Adrenal gland (tissue), 12 donors: ENCODE data around the gene CDK14. TPM values are rescaled to one million over a fixed set of nuclear protein-coding genes. Genes with fewer than 3 reads are reported as not detected.

ENCODE experiments used
- DNase-seq, 7 donors: peaks; one replicate each; pipeline ENCODE4 v3.0.0-alpha.2; 2019 to 2020
- H3K27ac ChIP-seq, 5 donors: fragments of 200-600 bp; sonication (generic) in 4 of 5; 1 replicate in 3 of 5; 2 replicates in 2 of 5; pipeline versions ENCODE4 v1.5.1 to v1.8.0; 2016 to 2020; ENCODE audit warnings: mild to moderate bottlenecking in 1 of 5
- H3K27me3 ChIP-seq: fragments of 200-600 bp; 2 replicates; pipeline ENCODE4 v1.8.0; 2021
- H3K36me3 ChIP-seq, 2 donors: fragments of 200-600 bp; replicated peaks in 1 of 2; 1 replicate in 1 of 2; 2 replicates in 1 of 2; pipeline versions ENCODE4 v1.5.1 to v1.8.0; 2018 to 2022
- H3K4me1 ChIP-seq, 2 donors: fragments of 200-600 bp; replicated peaks in 1 of 2; 1 replicate in 1 of 2; 2 replicates in 1 of 2; pipeline versions ENCODE4 v1.5.1 to v1.8.0; 2018 to 2021
- H3K4me3 ChIP-seq, 4 donors: fragments of 200-600 bp; sonication (generic) in 3 of 4; one replicate each; pipeline ENCODE4 v1.5.1; 2016 to 2018
- H3K9me3 ChIP-seq, 3 donors: fragments of 200-600 bp; sonication (generic) in 1 of 3; replicated peaks in 1 of 3; 1 replicate in 2 of 3; 2 replicates in 1 of 3; pipeline versions ENCODE4 v1.5.1 to v1.8.0; 2016 to 2021
- CTCF ChIP-seq, 6 experiments: fragments of 450-650 bp in 4 of 6; fragments of 200-600 bp in 2 of 6; sonication (generic) in 1 of 6; IDR thresholded peaks; 1 replicate in 5 of 6; 2 replicates in 1 of 6; pipeline versions ENCODE4 v1.5.1 to v1.8.0; 2016 to 2021; ENCODE audit warnings: antibody characterized with exemption in 6 of 6, mild to moderate bottlenecking in 2 of 6, moderate library complexity in 1 of 6
- POLR2A ChIP-seq, 2 donors: fragments of 450-650 bp; IDR thresholded peaks; one replicate each; pipeline ENCODE4 v1.6.1; 2017; ENCODE audit warnings: antibody characterized with exemption in 2 of 2, mild to moderate bottlenecking in 2 of 2, moderate library complexity in 1 of 2
- WGBS, 4 donors: extraction: QIAGEN DNeasy Blood & Tissue Kit in 2 of 4; methylation state at CpG; one replicate each; pipeline versions ENCODE4 v1.1.5 to v1.1.7; 2013 to 2017; 5-methylcytosine and 5-hydroxymethylcytosine counted together
- intact Hi-C, 2 donors: fragments of 100-400 bp; cut with DNase I; formaldehyde crosslinking; loops; one replicate each; pipeline versions ENCODE4 v1.14.1 to v1.15.0; 2022 to 2023
- polyA plus RNA-seq, 3 donors: library from polyadenylated mRNA; stranded (reverse); fragments of 200-250 nt in 2 of 3; fragments of 350-450 nt in 1 of 3; fragmentation: Illumina TruSeq in 1 of 3; extraction: RNeasy Lipid Tissue Mini Kit (QIAGEN cat#74804) in 1 of 3; gene quantifications; one replicate each; pipeline ENCODE4 v1.2.3, GENCODE V29; 2013 to 2014
- total RNA-seq, 9 donors: library from RNA; depleted of rRNA in 4 of 9; stranded (reverse); fragments of >200 nt in 4 of 9; fragments of 120-200 nt in 1 of 9; fragmentation: NEBNext Ultra II Directional in 1 of 9; extraction: Animal tissue kit (Norgen Biotek cat#: 25700) in 1 of 9; gene quantifications; one replicate each; pipeline versions ENCODE4 v1.1.0 to v1.2.4, GENCODE V29; 2013 to 2023
- donor health status: healthy with polysubstance abuse.
- donor health status: Bipolar disorder and iron deficiency.
- donor health status: DM: yes; HTN: yes; CAD: no.
- donor health status: DM: no; HTN: no; CAD: no.
- donor health status: DM: no; HTN: no; CAD: no.
- donor health status: DM: yes; HTN: yes; CAD: no.

The CDK14 gene
- total and polyA plus RNA-seq, 12 donors = 1.9 to 14.5 (median 7.6) TPM

- Histone ChIP-seq H3K27ac (no peak overlapping the region), H3K27me3 (no peaks in the 10 kb centered on the region), H3K4me1 (no peaks in the 10 kb centered on the region), H3K9me3 (no peaks in the 10 kb centered on the region), H3K36me3 (no peaks in the 10 kb centered on the region), H3K4me3 (no peak overlapping the region)
- intact Hi-C loops = loop anchor here in 1 of 2 donors (10.0 kb wide), 3 partner anchors 184 to 704 kb away; partner anchors contain the start of gene FZD1
- TF ChIP-seq CTCF (IDR thresholded peaks at IDR 0.05) = no peak
- no peak for TF ChIP-seq POLR2A (IDR thresholded peaks at IDR 0.05)
- no peak for DNase-seq
- 86 to 97% (median 89%) methylated on average over 3 of the region's 3 CpGs for WGBS, 4 donors
Observed at GRCh38 chr7:91080351-91080750, 484.2 kb downstream of the CDK14 start.

GRCh38 chr7:91082038-91082437 is 485.9 kb downstream of the CDK14 start:
- TF ChIP-seq CTCF (IDR thresholded peaks at IDR 0.05) (no peak), POLR2A (IDR thresholded peaks at IDR 0.05) (no peak)
- H3K4me3 ChIP-seq = no peak overlapping the region
- DNase-seq = no peak
- H3K36me3 ChIP-seq = no peaks in the 10 kb centered on the region
- no peaks in the 10 kb centered on the region for H3K9me3 ChIP-seq
- intact Hi-C loops = loop anchor here in 1 of 2 donors (10.0 kb wide), 3 partner anchors 183 to 703 kb away; partner anchors contain the start of gene FZD1
- peak overlapping the region in 1 of 5 donors; percentile 11 for H3K27ac ChIP-seq
- H3K27me3 ChIP-seq = no peaks in the 10 kb centered on the region
- WGBS, 4 donors = 35 to 46% (median 42%) methylated on average over 3 of the region's 3 CpGs
- H3K4me1 ChIP-seq = no peaks in the 10 kb centered on the region

GRCh38 chr7:91082852-91083495 is 486.9 kb downstream of the CDK14 start:
- 31 to 44% (median 40%) methylated on average over 2 of the region's 2 CpGs for WGBS, 4 donors
- no peaks in the 10 kb centered on the region for H3K4me1 ChIP-seq
- no peaks in the 10 kb centered on the region for H3K9me3 ChIP-seq
- H3K27me3 ChIP-seq = no peaks in the 10 kb centered on the region
- intact Hi-C loops = loop anchor here in 1 of 2 donors (10.0 kb wide), 3 partner anchors 182 to 702 kb away; partner anchors contain the start of gene FZD1
- peak; percentile 8 to 64 (median 50) for TF ChIP-seq CTCF (IDR thresholded peaks at IDR 0.05)
- no peak for TF ChIP-seq POLR2A (IDR thresholded peaks at IDR 0.05)
- no peak for DNase-seq
- H3K27ac ChIP-seq = no peak overlapping the region
- no peaks in the 10 kb centered on the region for H3K36me3 ChIP-seq
- no peak overlapping the region for H3K4me3 ChIP-seq

- intact Hi-C loops = loop anchor here in 1 of 2 donors (10.0 kb wide), 3 partner anchors 181 to 701 kb away; partner anchors contain the start of gene FZD1
- 51 to 74% (median 66%) methylated on average over 3 of the region's 3 CpGs for WGBS, 4 donors
- Histone ChIP-seq H3K27ac (no peak overlapping the region), H3K27me3 (no peaks in the 10 kb centered on the region), H3K36me3 (no peaks in the 10 kb centered on the region), H3K4me1 (no peaks in the 10 kb centered on the region), H3K4me3 (no peak overlapping the region), H3K9me3 (no peaks in the 10 kb centered on the region)
- no peak for TF ChIP-seq POLR2A (IDR thresholded peaks at IDR 0.05)
- TF ChIP-seq CTCF (IDR thresholded peaks at IDR 0.05) = no peak
- peak in 6 of 7 donors; percentile 14 to 59 (median 32) for DNase-seq
Observed at GRCh38 chr7:91083855-91084644, 487.9 kb downstream of the CDK14 start.
